ENCODE results near the gene SASH1.

SASH1 gene

DNA sequence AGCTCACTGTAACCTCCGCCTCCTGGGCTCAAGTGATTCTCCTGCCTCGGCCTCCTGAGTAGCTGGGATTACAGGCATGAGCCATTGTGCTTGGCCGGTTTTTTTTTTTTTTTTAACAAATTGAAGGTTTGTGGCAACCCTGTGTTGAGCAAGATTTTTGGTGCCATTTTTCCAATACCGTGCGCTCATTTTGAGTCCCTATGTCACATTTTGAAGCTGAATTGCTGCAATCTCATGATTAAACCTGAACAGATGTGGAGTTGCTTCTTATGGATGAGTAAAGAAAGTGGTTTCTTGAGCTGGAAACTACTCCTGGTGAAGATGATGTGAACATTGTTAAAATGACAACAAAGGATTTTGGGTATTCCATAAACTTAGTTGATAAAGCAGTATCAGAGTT is 16.6 kb downstream of the SASH1 start:
- Histone ChIP-seq H3K27me3 (ENCODE audit: control insufficient read depth in 5 of 5, insufficient read depth in 4 of 5, low read length in 5 of 5) (peaks cover 0 to 3% (median 0%) of the 10 kb centered on the region in 5 donors), H3K4me3 (ENCODE audit: low read depth in 1 of 5, low read length in 5 of 5) (no peak overlapping the region), H3K27ac (ENCODE audit: low read depth, low read length) (no peak overlapping the region), H3K9ac (ENCODE audit: low read length in 5 of 5) (no peak overlapping the region), H3K4me1 (ENCODE audit: control insufficient read depth in 5 of 5, insufficient read depth in 5 of 5, low read length in 5 of 5) (peaks cover 4 to 39% (median 22%) of the 10 kb centered on the region in 5 donors), H3K9me3 (ENCODE audit: control insufficient read depth in 5 of 5, low read length in 5 of 5) (no peaks in the 10 kb centered on the region), H3K36me3 (ENCODE audit: control insufficient read depth in 5 of 5, insufficient read depth in 5 of 5, low read length in 5 of 5) (no peaks in the 10 kb centered on the region)

DNA sequence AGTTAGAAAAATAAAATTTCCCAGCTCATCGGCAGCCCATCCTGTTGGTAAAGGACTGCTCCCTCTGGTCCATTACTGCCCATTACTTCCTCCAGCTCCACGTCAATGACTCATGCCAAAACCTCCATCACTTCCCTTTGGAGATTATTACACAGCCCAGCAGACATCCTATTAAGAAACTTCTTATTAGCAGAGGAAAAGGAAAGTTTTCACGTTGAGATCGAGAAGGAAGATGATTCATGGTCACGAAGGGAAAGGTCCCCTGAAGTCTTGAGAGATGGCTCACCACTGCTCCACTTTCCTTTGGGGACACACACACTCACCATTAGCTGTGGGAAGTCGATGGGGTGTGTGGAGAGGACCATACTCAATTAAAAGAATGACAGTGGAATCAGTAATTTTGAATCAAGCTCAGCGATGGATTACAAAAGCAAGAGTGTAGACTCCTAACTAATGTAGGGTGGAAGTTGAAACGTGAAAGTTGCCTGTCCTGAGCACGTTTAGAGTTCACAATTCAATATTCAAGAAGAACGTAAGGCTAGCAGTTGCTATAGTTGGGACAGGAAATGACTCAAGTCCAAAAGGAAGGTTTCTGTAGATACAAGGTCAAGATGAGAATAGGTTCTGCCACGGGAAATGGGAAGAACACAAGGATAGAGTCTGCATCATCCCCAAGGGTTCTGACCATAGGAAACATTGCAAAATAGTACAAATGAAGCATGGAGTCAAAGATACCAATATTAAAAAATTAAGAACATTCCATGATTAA is 21.6 kb downstream of the SASH1 start:
- peaks cover 11 to 67% (median 36%) of the 10 kb centered on the region in 5 donors for H3K4me1 ChIP-seq (ENCODE audit: control insufficient read depth in 5 of 5, insufficient read depth in 5 of 5, low read length in 5 of 5)

DNA sequence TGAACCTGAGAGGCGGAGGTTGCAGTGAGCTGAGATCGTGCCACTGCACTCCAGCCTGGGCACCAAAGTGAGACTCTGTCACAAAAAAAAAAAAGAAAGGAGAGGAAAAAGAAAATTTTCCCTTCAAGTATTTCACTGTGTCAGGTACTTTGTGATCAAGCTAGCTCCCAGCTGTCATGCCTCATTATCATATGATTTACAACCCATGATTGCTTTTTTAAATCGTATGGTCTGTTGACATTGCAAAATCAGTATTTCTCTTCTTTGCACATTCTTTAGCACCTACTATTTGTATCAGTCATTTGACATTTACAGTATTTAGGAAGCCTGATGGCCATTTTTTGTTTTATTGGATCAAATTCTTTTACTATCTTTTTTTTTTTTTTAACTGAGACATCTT is 22.4 kb downstream of the SASH1 start:
- H3K9ac ChIP-seq (ENCODE audit: low read length in 5 of 5), result no peak overlapping the region
- H3K4me1 ChIP-seq (ENCODE audit: control insufficient read depth in 5 of 5, insufficient read depth in 5 of 5, low read length in 5 of 5), result peaks cover 9 to 70% (median 36%) of the 10 kb centered on the region in 5 donors
- peaks cover 0 to 3% (median 0%) of the 10 kb centered on the region in 5 donors for H3K36me3 ChIP-seq (ENCODE audit: control insufficient read depth in 5 of 5, insufficient read depth in 5 of 5, low read length in 5 of 5)
- no peak overlapping the region for H3K4me3 ChIP-seq (ENCODE audit: low read depth in 1 of 5, low read length in 5 of 5)
- H3K9me3 ChIP-seq (ENCODE audit: control insufficient read depth in 5 of 5, low read length in 5 of 5), result no peaks in the 10 kb centered on the region
- H3K27me3 ChIP-seq (ENCODE audit: control insufficient read depth in 5 of 5, insufficient read depth in 4 of 5, low read length in 5 of 5), result peaks cover 0 to 4% (median 0%) of the 10 kb centered on the region in 5 donors
- H3K27ac ChIP-seq (ENCODE audit: low read depth, low read length), result peak overlapping the region; percentile 83

More for the DNA sequence above, 21.6 kb downstream of the SASH1 start:
- Histone ChIP-seq H3K36me3 (ENCODE audit: control insufficient read depth in 5 of 5, insufficient read depth in 5 of 5, low read length in 5 of 5) (peaks cover 0 to 3% (median 0%) of the 10 kb centered on the region in 5 donors), H3K4me3 (ENCODE audit: low read depth in 1 of 5, low read length in 5 of 5) (peak overlapping the region in 2 of 5 donors; percentile 31 to 41), H3K27me3 (ENCODE audit: control insufficient read depth in 5 of 5, insufficient read depth in 4 of 5, low read length in 5 of 5) (peaks cover 0 to 4% (median 0%) of the 10 kb centered on the region in 5 donors), H3K27ac (ENCODE audit: low read depth, low read length) (peak overlapping the region; percentile 83), H3K9ac (ENCODE audit: low read length in 5 of 5) (peak overlapping the region in 1 of 5 donors; percentile 53), H3K9me3 (ENCODE audit: control insufficient read depth in 5 of 5, low read length in 5 of 5) (no peaks in the 10 kb centered on the region)

DNA sequence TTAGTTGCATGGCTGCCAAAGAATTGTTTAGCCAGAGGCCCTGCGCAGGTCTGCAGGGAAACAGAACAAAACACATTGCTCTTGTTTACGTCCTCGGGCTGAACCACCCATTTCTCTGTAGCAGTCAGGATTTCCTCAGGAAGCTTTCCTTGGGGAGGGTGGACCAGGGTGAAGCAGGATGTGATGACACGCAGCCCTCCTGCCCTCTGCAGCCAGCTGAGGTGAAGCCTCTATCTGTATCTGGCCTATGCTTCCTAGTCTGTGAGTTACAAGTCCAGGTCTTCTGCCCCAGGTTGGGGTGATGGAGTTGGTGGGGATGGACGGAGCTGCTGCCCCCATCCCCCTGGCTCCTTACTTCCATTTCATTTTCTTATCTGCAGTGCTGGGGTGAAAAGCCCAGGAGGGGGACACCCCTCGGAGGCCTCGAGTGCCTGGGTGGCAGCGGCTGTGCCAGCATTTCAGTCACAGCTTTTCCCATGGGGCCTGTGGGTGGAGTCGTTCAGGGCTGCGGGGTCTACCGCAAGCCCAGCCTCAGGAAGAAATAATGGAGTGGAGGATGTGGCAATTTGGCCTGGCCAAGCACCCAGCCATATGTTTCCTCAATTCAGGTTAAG is 24.9 kb downstream of the SASH1 start:
- H3K36me3 ChIP-seq (ENCODE audit: control insufficient read depth in 5 of 5, insufficient read depth in 5 of 5, low read length in 5 of 5), result peaks cover 0 to 3% (median 0%) of the 10 kb centered on the region in 5 donors
- H3K27ac ChIP-seq (ENCODE audit: low read depth, low read length), result peak overlapping the region; percentile 83
- no peak overlapping the region for H3K9ac ChIP-seq (ENCODE audit: low read length in 5 of 5)
- H3K4me3 ChIP-seq (ENCODE audit: low read depth in 1 of 5, low read length in 5 of 5), result peak overlapping the region in 3 of 5 donors; percentile 12 to 17 (median 15)
- peaks cover 0 to 4% (median 0%) of the 10 kb centered on the region in 5 donors for H3K27me3 ChIP-seq (ENCODE audit: control insufficient read depth in 5 of 5, insufficient read depth in 4 of 5, low read length in 5 of 5)
- H3K4me1 ChIP-seq (ENCODE audit: control insufficient read depth in 5 of 5, insufficient read depth in 5 of 5, low read length in 5 of 5), result peaks cover 9 to 76% (median 37%) of the 10 kb centered on the region in 5 donors
- H3K9me3 ChIP-seq (ENCODE audit: control insufficient read depth in 5 of 5, low read length in 5 of 5), result no peaks in the 10 kb centered on the region

DNA sequence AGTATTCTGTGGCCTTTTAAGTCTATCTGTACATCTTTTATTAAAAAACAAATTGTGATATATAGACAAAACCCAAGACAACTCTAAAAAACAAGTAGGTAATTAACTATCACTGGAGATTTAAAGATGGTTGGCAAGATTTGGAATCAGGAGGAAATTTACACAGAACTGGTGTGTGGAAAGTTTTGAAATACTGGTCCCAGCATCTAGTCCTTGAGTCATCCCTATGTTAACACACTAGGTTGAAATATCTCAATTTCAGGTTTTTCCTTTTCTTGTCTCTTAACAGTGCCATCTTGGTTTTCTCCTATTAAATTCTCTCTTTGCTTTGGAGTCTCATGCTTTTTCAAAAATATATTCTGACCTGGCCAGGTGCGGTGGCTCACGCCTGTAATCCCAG is 27.5 kb downstream of the SASH1 start:
- Histone ChIP-seq H3K9ac (ENCODE audit: low read length in 5 of 5) (no peak overlapping the region), H3K9me3 (ENCODE audit: control insufficient read depth in 5 of 5, low read length in 5 of 5) (no peaks in the 10 kb centered on the region), H3K4me3 (ENCODE audit: low read depth in 1 of 5, low read length in 5 of 5) (no peak overlapping the region), H3K36me3 (ENCODE audit: control insufficient read depth in 5 of 5, insufficient read depth in 5 of 5, low read length in 5 of 5) (peaks cover 0 to 3% (median 0%) of the 10 kb centered on the region in 5 donors), H3K27me3 (ENCODE audit: control insufficient read depth in 5 of 5, insufficient read depth in 4 of 5, low read length in 5 of 5) (no peaks in the 10 kb centered on the region), H3K27ac (ENCODE audit: low read depth, low read length) (peak overlapping the region; percentile 52), H3K4me1 (ENCODE audit: control insufficient read depth in 5 of 5, insufficient read depth in 5 of 5, low read length in 5 of 5) (peaks cover 6 to 70% (median 30%) of the 10 kb centered on the region in 5 donors)

DNA sequence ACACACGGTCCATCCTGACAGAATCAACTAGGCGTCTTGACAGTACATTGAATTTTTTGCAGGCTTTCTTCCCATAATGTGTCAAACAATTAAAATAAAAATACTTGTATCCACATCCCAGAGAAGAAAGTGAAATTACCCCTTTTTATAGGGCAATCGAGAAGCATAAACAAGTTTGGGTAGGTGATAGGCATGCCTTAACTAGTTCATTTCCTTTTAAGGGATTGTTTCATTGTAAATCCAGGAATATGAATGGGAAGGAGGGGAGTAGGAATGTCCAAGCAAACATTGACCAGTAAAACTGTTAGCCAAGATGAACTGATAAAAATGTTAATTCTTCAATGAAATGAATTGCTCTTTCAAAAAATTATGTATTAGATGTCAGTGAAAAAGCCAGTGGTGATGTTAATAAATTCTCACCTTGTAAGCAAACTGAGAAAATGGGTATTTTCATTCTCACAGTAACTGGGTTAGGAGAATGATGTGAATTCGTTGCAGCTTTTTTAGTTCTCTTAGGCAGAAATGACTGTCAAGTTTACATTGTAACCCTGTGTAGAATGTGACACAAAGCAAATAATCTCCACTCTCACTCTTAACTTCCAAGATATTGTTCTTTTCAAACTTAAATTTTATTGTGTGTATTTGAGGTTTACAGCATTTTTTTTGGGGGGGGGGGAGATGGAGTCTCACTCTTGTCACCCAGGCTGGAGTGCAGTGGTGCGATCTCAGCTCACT is 31.6 kb downstream of the SASH1 start:
- Histone ChIP-seq H3K27ac (ENCODE audit: low read depth, low read length) (no peak overlapping the region), H3K9me3 (ENCODE audit: control insufficient read depth in 5 of 5, low read length in 5 of 5) (no peaks in the 10 kb centered on the region)

DNA sequence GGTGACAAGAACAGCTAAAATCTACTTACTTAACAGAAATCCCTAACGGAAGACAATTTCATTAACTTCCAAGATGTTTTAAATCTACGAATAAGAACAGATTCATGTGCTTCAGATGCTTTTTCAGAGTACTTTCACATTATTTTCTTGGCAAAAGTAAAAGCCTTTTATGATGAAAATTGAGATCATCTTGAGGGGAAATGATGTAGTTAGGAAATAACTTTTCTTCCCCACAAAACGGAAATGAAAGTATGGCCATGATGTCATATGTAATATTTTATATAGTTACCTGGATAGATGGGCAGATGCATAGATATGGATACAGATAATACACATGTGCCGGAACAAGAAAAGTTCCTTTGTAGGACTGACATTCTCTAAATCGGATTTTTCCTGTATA is 32.8 kb downstream of the SASH1 start:
- H3K9ac ChIP-seq (ENCODE audit: low read length in 5 of 5), result no peak overlapping the region
- no peaks in the 10 kb centered on the region for H3K27me3 ChIP-seq (ENCODE audit: control insufficient read depth in 5 of 5, insufficient read depth in 4 of 5, low read length in 5 of 5)
- H3K36me3 ChIP-seq (ENCODE audit: control insufficient read depth in 5 of 5, insufficient read depth in 5 of 5, low read length in 5 of 5), result no peaks in the 10 kb centered on the region
- H3K9me3 ChIP-seq (ENCODE audit: control insufficient read depth in 5 of 5, low read length in 5 of 5), result no peaks in the 10 kb centered on the region
- no peak overlapping the region for H3K4me3 ChIP-seq (ENCODE audit: low read depth in 1 of 5, low read length in 5 of 5)
- H3K27ac ChIP-seq (ENCODE audit: low read depth, low read length), result no peak overlapping the region
- H3K4me1 ChIP-seq (ENCODE audit: control insufficient read depth in 5 of 5, insufficient read depth in 5 of 5, low read length in 5 of 5), result peaks cover under 1 to 37% (median 7%) of the 10 kb centered on the region in 5 donors

More for the DNA sequence above, 31.6 kb downstream of the SASH1 start:
- no peak overlapping the region for H3K9ac ChIP-seq (ENCODE audit: low read length in 5 of 5)
- no peaks in the 10 kb centered on the region for H3K36me3 ChIP-seq (ENCODE audit: control insufficient read depth in 5 of 5, insufficient read depth in 5 of 5, low read length in 5 of 5)
- no peak overlapping the region for H3K4me3 ChIP-seq (ENCODE audit: low read depth in 1 of 5, low read length in 5 of 5)
- no peaks in the 10 kb centered on the region for H3K27me3 ChIP-seq (ENCODE audit: control insufficient read depth in 5 of 5, insufficient read depth in 4 of 5, low read length in 5 of 5)
- peaks cover 0 to 33% (median 3%) of the 10 kb centered on the region in 5 donors for H3K4me1 ChIP-seq (ENCODE audit: control insufficient read depth in 5 of 5, insufficient read depth in 5 of 5, low read length in 5 of 5)

DNA sequence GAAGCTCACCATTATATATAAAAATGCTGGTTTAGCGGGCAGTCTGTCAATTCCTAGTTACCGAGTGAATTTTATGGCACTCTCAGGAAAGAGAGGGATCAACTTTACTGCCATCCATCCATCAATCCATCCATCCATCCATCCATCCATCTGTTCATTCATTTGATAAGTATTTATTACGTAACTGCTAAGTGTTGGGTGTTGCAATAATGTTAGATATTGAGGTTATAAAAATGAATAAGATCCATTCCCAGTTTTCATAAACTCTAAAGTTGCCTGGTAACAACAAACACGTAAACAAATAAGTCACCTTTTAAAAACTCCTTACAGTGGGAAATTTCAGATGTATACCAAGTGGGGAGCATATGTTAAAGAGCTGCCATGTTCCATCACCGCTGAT is 36.8 kb downstream of the SASH1 start:
- H3K9ac ChIP-seq (ENCODE audit: low read length in 5 of 5), result no peak overlapping the region

DNA sequence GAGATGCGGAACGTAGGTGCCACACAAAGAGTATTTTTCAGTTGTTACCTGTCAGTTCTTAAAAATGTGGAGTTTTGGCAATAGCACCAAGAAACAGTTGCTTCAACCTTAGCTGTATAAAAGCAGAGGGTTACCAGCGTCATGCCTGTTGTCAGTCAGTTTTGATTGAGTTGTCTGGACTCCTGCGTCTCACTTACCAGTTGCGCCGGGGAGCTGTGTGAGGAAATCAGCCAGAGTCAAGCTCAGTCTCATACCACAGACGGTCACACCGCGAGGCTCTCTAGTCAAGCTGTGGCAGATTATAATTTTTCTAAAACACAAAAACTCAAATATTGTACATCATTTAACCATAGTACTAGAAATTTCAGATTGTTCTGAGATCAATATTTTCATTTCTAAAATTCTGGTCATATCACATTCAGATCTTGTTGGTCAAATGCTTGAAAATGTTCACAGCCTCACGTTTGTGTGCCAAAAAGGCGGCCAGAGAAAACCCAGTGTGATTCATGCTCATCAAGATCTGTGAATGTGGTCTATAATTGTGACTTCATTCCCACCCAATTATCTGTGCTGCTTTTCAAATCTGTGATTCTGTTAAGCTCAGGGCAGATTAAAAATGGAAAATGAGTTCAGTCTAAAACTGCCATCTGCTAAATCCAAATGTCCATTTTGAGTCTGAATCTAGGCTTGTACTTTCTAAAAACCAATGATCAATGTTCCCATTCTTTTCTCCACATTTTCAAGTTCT is 37.5 kb downstream of the SASH1 start:
- H3K36me3 ChIP-seq (ENCODE audit: control insufficient read depth in 5 of 5, insufficient read depth in 5 of 5, low read length in 5 of 5), result no peaks in the 10 kb centered on the region
- H3K27ac ChIP-seq (ENCODE audit: low read depth, low read length), result no peak overlapping the region
- H3K4me1 ChIP-seq (ENCODE audit: control insufficient read depth in 5 of 5, insufficient read depth in 5 of 5, low read length in 5 of 5), result peaks cover 4 to 47% (median 18%) of the 10 kb centered on the region in 5 donors
- H3K9me3 ChIP-seq (ENCODE audit: control insufficient read depth in 5 of 5, low read length in 5 of 5), result no peaks in the 10 kb centered on the region
- no peak overlapping the region for H3K9ac ChIP-seq (ENCODE audit: low read length in 5 of 5)
- H3K27me3 ChIP-seq (ENCODE audit: control insufficient read depth in 5 of 5, insufficient read depth in 4 of 5, low read length in 5 of 5), result no peaks in the 10 kb centered on the region
- no peak overlapping the region for H3K4me3 ChIP-seq (ENCODE audit: low read depth in 1 of 5, low read length in 5 of 5)

More for the DNA sequence above, 36.8 kb downstream of the SASH1 start:
- H3K27ac ChIP-seq (ENCODE audit: low read depth, low read length), result no peak overlapping the region
- no peak overlapping the region for H3K4me3 ChIP-seq (ENCODE audit: low read depth in 1 of 5, low read length in 5 of 5)
- no peaks in the 10 kb centered on the region for H3K36me3 ChIP-seq (ENCODE audit: control insufficient read depth in 5 of 5, insufficient read depth in 5 of 5, low read length in 5 of 5)
- no peaks in the 10 kb centered on the region for H3K27me3 ChIP-seq (ENCODE audit: control insufficient read depth in 5 of 5, insufficient read depth in 4 of 5, low read length in 5 of 5)
- no peaks in the 10 kb centered on the region for H3K9me3 ChIP-seq (ENCODE audit: control insufficient read depth in 5 of 5, low read length in 5 of 5)
- peaks cover 4 to 43% (median 15%) of the 10 kb centered on the region in 5 donors for H3K4me1 ChIP-seq (ENCODE audit: control insufficient read depth in 5 of 5, insufficient read depth in 5 of 5, low read length in 5 of 5)
